GM23338 (cell line): Measurements from ENCODE around the gene YOD1. TPM values are rescaled to one million over a fixed set of nuclear protein-coding genes. Genes with fewer than 3 reads are reported as not detected.

ENCODE experiments used
- ATAC-seq: fragments of 200-7000 bp; cut with Tn5 transposase; 3 replicates; pipeline ENCODE4 v1.9.1; 2020
- DNase-seq: peaks from one replicate; pipeline ENCODE4 v3.0.0-alpha.2; 2015; ENCODE audit warnings: low spot score
- H2AFZ ChIP-seq: fragments of 200-600 bp; sonication (generic); 2 replicates; pipeline ENCODE4 v1.8.0; 2016; ENCODE audit warnings: antibody characterized with exemption, mild to moderate bottlenecking, moderate library complexity
- H3F3A ChIP-seq: fragments of 200-600 bp; sonication (generic); replicated peaks from 2 replicates; pipeline ENCODE4 v1.8.0; 2017; ENCODE audit warnings: antibody characterized with exemption, mixed run types, low read depth
- H3K27ac ChIP-seq: fragments of 200-600 bp; sonication (generic); 2 replicates; pipeline ENCODE4 v1.6.1; 2016; ENCODE audit warnings: low read depth
- H3K27me3 ChIP-seq: fragments of 200-600 bp; sonication (generic); 2 replicates; pipeline ENCODE4 v1.8.0; 2016; ENCODE audit warnings: mild to moderate bottlenecking, mixed run types, moderate library complexity; ENCODE audit not compliant: insufficient read depth
- H3K36me3 ChIP-seq: fragments of 200-600 bp; sonication (generic); 2 replicates; pipeline ENCODE4 v1.8.0; 2016; ENCODE audit warnings: mild to moderate bottlenecking; ENCODE audit not compliant: insufficient read depth
- H3K4me1 ChIP-seq: fragments of 200-600 bp; sonication (generic); 2 replicates; pipeline ENCODE4 v1.8.0; 2016; ENCODE audit warnings: mild to moderate bottlenecking, moderate library complexity; ENCODE audit not compliant: insufficient read depth
- H3K4me2 ChIP-seq: fragments of 200-600 bp; sonication (generic); 2 replicates; pipeline ENCODE4 v1.7.1; 2017; ENCODE audit warnings: mixed run types
- H3K4me3 ChIP-seq: fragments of 200-600 bp; sonication (generic); 2 replicates; pipeline ENCODE4 v1.6.1; 2016; ENCODE audit warnings: mixed run types
- H3K79me2 ChIP-seq: fragments of 200-600 bp; sonication (generic); replicated peaks from 2 replicates; pipeline ENCODE4 v1.8.0; 2017; ENCODE audit warnings: mild to moderate bottlenecking; ENCODE audit not compliant: insufficient read depth
- H3K9me2 ChIP-seq: fragments of 200-600 bp; sonication (generic); 2 replicates; pipeline ENCODE4 v1.8.0; 2017; ENCODE audit not compliant: insufficient read depth
- H4K20me1 ChIP-seq: fragments of 200-600 bp; sonication (generic); replicated peaks from 2 replicates; pipeline ENCODE4 v1.8.0; 2017; ENCODE audit warnings: mild to moderate bottlenecking; ENCODE audit not compliant: insufficient read depth
- H3K27ac Mint-ChIP-seq: 2 replicates; pipeline ENCODE4 v1.8.0; 2020; ENCODE audit warnings: inconsistent platforms, mild to moderate bottlenecking, moderate library complexity, mixed read lengths
- H3K27me3 Mint-ChIP-seq: 3 replicates; pipeline ENCODE4 v1.8.0; 2022; ENCODE audit warnings: low read depth, mild to moderate bottlenecking, moderate library complexity, mixed read lengths, inconsistent platforms; ENCODE audit not compliant: insufficient read depth, poor library complexity
- H3K36me3 Mint-ChIP-seq: 3 replicates; pipeline ENCODE4 v1.8.0; 2021; ENCODE audit warnings: low read depth, mild to moderate bottlenecking, inconsistent platforms, moderate library complexity, mixed read lengths
- H3K4me1 Mint-ChIP-seq: 3 replicates; pipeline ENCODE4 v1.8.0; 2020; ENCODE audit warnings: mild to moderate bottlenecking, inconsistent platforms, mixed read lengths
- H3K4me3 Mint-ChIP-seq: 3 replicates; pipeline ENCODE4 v1.8.0; 2021; ENCODE audit warnings: moderate library complexity, mild to moderate bottlenecking, inconsistent platforms, mixed read lengths
- H3K9me3 Mint-ChIP-seq: 3 replicates; pipeline ENCODE4 v1.8.0; 2020; ENCODE audit warnings: moderate library complexity, mild to moderate bottlenecking, inconsistent platforms, mixed read lengths
- CREB1 ChIP-seq: fragments of 250-450 bp; sonication (Bioruptor Pico); IDR thresholded peaks from 2 replicates; pipeline ENCODE4 v1.5.0; 2020; ENCODE audit warnings: low read depth, mild to moderate bottlenecking, moderate library complexity
- CTCF ChIP-seq, 2 experiments: fragments of 200-600 bp in 1 of 2; sonication (generic) in 1 of 2; conservative IDR thresholded peaks; 2 replicates each; pipeline versions ENCODE4 v1.5.1 to v1.6.1; 2016 to 2017; ENCODE audit warnings: antibody characterized with exemption in 2 of 2, low read depth in 2 of 2, mild to moderate bottlenecking in 2 of 2, moderate library complexity in 1 of 2
- EZH2 ChIP-seq: fragments of 200-600 bp; sonication (generic); IDR thresholded peaks from one replicate; pipeline ENCODE4 v1.8.0; 2017; ENCODE audit warnings: antibody characterized with exemption, mild to moderate bottlenecking, low read depth; ENCODE audit not compliant: unreplicated experiment
- EZH2phosphoT487 ChIP-seq: fragments of 200-600 bp; sonication (generic); IDR thresholded peaks from one replicate; pipeline ENCODE4 v1.8.1; 2018; ENCODE audit warnings: antibody characterized with exemption; ENCODE audit not compliant: unreplicated experiment
- JUNB ChIP-seq: IDR thresholded peaks from one replicate; pipeline ENCODE4 v1.6.1; 2016; ENCODE audit warnings: antibody characterized with exemption; ENCODE audit not compliant: unreplicated experiment
- POLR2AphosphoS5 ChIP-seq: IDR thresholded peaks from 2 replicates; pipeline ENCODE4 v1.6.1; 2016; ENCODE audit warnings: antibody characterized with exemption, low read depth
- STAT1 ChIP-seq: IDR thresholded peaks from one replicate; pipeline ENCODE4 v1.6.1; 2016; ENCODE audit warnings: antibody characterized with exemption; ENCODE audit not compliant: unreplicated experiment
- ZNF114 ChIP-seq: fragments of 250-450 bp; sonication (Bioruptor Pico); IDR thresholded peaks from 2 replicates; pipeline ENCODE4 v1.5.0; 2020; ENCODE audit warnings: mild to moderate bottlenecking, moderate library complexity
- polyA plus RNA-seq: library from polyadenylated mRNA; unstranded; fragments of >200 nt; fragmentation: Nextera tagmentation; extraction: Ambion mirVana; gene quantifications from 2 replicates; pipeline ENCODE4 v1.2.1, GENCODE V29; 2016
- total RNA-seq: library from RNA; depleted of rRNA; stranded (reverse); fragments of >200 nt; shearing (Covaris generic); gene quantifications from 2 replicates; pipeline ENCODE4 v1.2.3, GENCODE V29; 2014
- TF ChIP-seq, protein P1 (sequence below): IDR thresholded peaks from one replicate; pipeline ENCODE4 v1.6.1; 2018; ENCODE audit warnings: antibody characterized with exemption; ENCODE audit not compliant: unreplicated experiment
- TF ChIP-seq, protein P2 (sequence below): IDR thresholded peaks from 2 replicates; pipeline ENCODE4 v1.6.1; 2016; ENCODE audit warnings: antibody characterized with exemption
- TF ChIP-seq, protein P3 (sequence below): fragments of 250-450 bp; sonication (Bioruptor Pico); IDR thresholded peaks from 2 replicates; pipeline ENCODE4 v1.5.0; 2020; ENCODE audit warnings: mild to moderate bottlenecking, moderate library complexity

YOD1 gene
- total and polyA plus RNA-seq, 2 experiments from 2014 or later, result 4.6 to 21.9 TPM

- Histone ChIP-seq H2AFZ (no peak overlapping the region), H3K27me3 (no peaks in the 10 kb centered on the region), H3K4me2 (peak overlapping the region; percentile 49), H3K9me2 (peaks cover 10% of the 10 kb centered on the region; the same call in 1 of the 2 replicates), H3F3A (0 out of 2 replicates have a peak, but pooled peaks cover 3% of the 10 kb centered on the region), H3K4me1 (peaks cover 46% of the 10 kb centered on the region), H3K36me3 (no peaks in the 10 kb centered on the region), H3K27ac (no peak overlapping the region), H3K79me2 (no peaks in the 10 kb centered on the region), H3K4me3 (no peak overlapping the region), H4K20me1 (no peaks in the 10 kb centered on the region)
- H3K27me3 Mint-ChIP-seq, result peaks cover 3% of the 10 kb centered on the region
- no peak overlapping the region for H3K4me3 Mint-ChIP-seq
- no peaks in the 10 kb centered on the region for H3K36me3 Mint-ChIP-seq
- ATAC-seq, result no peak
- no peak overlapping the region for H3K27ac Mint-ChIP-seq
- TF ChIP-seq STAT1 (no peak), JUNB (no peak), ZNF114 (CRISPR knock-in tag) (no peak), CREB1 (no peak), POLR2AphosphoS5 (no peak), EZH2phosphoT487 (no peak), CTCF (conservative IDR thresholded peaks at IDR 0.05; ENCODE audit: low read depth in 2 of 2) (no peak), EZH2 (no peak)
- TF ChIP-seq, protein P1, sequence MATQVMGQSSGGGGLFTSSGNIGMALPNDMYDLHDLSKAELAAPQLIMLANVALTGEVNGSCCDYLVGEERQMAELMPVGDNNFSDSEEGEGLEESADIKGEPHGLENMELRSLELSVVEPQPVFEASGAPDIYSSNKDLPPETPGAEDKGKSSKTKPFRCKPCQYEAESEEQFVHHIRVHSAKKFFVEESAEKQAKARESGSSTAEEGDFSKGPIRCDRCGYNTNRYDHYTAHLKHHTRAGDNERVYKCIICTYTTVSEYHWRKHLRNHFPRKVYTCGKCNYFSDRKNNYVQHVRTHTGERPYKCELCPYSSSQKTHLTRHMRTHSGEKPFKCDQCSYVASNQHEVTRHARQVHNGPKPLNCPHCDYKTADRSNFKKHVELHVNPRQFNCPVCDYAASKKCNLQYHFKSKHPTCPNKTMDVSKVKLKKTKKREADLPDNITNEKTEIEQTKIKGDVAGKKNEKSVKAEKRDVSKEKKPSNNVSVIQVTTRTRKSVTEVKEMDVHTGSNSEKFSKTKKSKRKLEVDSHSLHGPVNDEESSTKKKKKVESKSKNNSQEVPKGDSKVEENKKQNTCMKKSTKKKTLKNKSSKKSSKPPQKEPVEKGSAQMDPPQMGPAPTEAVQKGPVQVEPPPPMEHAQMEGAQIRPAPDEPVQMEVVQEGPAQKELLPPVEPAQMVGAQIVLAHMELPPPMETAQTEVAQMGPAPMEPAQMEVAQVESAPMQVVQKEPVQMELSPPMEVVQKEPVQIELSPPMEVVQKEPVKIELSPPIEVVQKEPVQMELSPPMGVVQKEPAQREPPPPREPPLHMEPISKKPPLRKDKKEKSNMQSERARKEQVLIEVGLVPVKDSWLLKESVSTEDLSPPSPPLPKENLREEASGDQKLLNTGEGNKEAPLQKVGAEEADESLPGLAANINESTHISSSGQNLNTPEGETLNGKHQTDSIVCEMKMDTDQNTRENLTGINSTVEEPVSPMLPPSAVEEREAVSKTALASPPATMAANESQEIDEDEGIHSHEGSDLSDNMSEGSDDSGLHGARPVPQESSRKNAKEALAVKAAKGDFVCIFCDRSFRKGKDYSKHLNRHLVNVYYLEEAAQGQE, result no peak
- TF ChIP-seq, protein P2, sequence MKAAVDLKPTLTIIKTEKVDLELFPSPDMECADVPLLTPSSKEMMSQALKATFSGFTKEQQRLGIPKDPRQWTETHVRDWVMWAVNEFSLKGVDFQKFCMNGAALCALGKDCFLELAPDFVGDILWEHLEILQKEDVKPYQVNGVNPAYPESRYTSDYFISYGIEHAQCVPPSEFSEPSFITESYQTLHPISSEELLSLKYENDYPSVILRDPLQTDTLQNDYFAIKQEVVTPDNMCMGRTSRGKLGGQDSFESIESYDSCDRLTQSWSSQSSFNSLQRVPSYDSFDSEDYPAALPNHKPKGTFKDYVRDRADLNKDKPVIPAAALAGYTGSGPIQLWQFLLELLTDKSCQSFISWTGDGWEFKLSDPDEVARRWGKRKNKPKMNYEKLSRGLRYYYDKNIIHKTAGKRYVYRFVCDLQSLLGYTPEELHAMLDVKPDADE, result no peak
- TF ChIP-seq, protein P3, sequence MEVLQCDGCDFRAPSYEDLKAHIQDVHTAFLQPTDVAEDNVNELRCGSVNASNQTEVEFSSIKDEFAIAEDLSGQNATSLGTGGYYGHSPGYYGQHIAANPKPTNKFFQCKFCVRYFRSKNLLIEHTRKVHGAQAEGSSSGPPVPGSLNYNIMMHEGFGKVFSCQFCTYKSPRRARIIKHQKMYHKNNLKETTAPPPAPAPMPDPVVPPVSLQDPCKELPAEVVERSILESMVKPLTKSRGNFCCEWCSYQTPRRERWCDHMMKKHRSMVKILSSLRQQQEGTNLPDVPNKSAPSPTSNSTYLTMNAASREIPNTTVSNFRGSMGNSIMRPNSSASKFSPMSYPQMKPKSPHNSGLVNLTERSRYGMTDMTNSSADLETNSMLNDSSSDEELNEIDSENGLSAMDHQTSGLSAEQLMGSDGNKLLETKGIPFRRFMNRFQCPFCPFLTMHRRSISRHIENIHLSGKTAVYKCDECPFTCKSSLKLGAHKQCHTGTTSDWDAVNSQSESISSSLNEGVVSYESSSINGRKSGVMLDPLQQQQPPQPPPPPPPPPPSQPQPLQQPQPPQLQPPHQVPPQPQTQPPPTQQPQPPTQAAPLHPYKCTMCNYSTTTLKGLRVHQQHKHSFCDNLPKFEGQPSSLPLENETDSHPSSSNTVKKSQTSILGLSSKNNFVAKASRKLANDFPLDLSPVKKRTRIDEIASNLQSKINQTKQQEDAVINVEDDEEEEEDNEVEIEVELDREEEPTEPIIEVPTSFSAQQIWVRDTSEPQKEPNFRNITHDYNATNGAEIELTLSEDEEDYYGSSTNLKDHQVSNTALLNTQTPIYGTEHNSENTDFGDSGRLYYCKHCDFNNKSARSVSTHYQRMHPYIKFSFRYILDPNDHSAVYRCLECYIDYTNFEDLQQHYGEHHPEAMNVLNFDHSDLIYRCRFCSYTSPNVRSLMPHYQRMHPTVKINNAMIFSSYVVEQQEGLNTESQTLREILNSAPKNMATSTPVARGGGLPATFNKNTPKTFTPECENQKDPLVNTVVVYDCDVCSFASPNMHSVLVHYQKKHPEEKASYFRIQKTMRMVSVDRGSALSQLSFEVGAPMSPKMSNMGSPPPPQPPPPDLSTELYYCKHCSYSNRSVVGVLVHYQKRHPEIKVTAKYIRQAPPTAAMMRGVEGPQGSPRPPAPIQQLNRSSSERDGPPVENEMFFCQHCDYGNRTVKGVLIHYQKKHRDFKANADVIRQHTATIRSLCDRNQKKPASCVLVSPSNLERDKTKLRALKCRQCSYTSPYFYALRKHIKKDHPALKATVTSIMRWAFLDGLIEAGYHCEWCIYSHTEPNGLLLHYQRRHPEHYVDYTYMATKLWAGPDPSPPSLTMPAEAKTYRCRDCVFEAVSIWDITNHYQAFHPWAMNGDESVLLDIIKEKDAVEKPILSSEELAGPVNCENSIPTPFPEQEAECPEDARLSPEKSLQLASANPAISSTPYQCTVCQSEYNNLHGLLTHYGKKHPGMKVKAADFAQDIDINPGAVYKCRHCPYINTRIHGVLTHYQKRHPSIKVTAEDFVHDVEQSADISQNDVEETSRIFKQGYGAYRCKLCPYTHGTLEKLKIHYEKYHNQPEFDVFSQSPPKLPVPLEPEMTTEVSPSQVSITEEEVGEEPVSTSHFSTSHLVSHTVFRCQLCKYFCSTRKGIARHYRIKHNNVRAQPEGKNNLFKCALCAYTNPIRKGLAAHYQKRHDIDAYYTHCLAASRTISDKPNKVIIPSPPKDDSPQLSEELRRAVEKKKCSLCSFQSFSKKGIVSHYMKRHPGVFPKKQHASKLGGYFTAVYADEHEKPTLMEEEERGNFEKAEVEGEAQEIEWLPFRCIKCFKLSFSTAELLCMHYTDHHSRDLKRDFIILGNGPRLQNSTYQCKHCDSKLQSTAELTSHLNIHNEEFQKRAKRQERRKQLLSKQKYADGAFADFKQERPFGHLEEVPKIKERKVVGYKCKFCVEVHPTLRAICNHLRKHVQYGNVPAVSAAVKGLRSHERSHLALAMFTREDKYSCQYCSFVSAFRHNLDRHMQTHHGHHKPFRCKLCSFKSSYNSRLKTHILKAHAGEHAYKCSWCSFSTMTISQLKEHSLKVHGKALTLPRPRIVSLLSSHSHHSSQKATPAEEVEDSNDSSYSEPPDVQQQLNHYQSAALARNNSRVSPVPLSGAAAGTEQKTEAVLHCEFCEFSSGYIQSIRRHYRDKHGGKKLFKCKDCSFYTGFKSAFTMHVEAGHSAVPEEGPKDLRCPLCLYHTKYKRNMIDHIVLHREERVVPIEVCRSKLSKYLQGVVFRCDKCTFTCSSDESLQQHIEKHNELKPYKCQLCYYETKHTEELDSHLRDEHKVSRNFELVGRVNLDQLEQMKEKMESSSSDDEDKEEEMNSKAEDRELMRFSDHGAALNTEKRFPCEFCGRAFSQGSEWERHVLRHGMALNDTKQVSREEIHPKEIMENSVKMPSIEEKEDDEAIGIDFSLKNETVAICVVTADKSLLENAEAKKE (CRISPR knock-in tag), result no peak
- H3K4me1 Mint-ChIP-seq, result peaks cover 63% of the 10 kb centered on the region
- H3K9me3 Mint-ChIP-seq, result no peaks in the 10 kb centered on the region
- DNase-seq, result no peak
Observed at GRCh38 chr1:207029701-207030521, 21.1 kb downstream of the YOD1 start.
